HG03066 (cell line): ENCODE results near the gene SLC25A26.
"Not testable (repeated sequence)": the region's sequence is repeated elsewhere in the genome, so short reads cannot be mapped to it uniquely, and the experiment has no call there.

ENCODE experiments used
- ATAC-seq: cut with Tn5 transposase; IDR thresholded peaks from one replicate; pipeline ENCODE4 v1.9.1; 2021; ENCODE audit warnings: low read depth; ENCODE audit not compliant: unreplicated experiment

Gene SLC25A26

DNA sequence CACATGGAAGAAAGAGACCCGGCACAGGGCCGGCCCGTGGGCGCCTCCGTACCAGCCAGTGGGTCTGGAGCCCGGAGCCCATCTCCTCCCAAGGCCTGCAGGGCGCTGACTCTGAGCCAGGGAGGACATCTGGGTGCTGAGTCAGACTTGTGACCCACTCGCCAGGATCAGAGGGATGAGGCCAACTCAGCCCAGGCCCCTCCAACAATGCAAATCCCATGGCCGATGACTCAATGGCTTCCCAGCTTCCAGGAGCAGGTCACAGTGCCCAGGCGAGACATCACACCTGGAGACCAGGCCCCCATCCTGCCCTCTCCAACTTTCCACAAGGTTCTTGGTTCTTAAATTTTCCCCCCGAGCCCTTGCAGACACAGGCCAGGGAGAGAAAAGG is 184.9 kb downstream of the SLC25A26 start:
- ATAC-seq: no peak

DNA sequence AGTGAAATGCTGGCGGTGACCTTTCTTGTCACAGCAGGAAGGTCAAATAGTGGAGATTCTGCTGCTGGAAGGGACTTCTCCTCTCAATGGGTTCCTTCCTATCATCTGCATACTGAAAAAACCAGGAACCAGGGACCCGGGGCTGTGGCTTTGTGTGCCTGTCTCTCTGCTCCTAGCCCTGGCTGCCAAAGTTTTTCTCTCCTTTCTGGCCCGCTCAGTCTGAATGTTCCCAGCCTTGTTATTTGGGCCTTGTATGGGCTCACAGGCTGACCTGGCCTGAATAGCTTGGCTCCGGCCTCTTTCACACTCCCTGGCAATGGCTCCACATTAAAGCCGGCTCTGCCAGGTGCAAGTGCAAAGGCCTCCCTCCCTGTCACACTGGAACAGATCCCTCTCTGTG is 185.4 kb downstream of the SLC25A26 start:
- no peak for ATAC-seq

DNA sequence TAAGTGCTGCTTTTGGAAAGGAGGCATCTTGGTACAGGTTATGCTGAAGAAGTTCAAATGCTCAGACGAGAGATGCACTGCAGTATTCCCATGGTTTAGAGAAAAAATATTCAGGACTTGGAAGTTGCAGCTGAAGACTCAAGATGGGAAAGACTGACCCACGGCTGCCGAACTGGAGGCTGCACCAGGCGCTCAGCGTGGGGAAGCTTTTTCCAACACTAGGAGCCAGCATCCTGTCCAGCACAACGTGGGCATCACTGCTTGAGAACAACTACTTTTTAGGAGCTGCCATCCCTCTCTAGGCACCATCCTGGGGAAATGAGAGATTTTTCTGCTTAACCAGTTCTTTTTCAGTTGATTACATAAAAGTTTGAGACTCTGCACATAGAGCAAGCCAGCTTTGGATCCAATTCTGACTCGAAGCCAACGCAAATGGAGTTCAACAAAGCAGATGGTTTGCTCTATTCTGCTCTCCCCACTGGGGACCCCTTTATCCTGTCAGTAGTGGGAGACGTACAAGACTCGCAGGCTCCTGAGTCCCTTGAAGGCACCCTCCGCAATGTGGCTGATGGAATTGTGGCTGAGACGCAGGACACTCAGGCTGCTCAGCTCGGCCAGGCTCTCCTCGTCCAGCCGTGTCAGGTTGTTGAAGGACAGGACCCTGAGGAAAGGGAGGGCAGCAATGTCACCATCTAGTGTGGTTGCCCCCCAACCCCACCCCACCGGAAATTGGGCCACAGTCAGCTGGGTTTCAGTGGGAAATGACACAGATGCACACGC is 186.2 kb downstream of the SLC25A26 start:
- ATAC-seq: no peak

DNA sequence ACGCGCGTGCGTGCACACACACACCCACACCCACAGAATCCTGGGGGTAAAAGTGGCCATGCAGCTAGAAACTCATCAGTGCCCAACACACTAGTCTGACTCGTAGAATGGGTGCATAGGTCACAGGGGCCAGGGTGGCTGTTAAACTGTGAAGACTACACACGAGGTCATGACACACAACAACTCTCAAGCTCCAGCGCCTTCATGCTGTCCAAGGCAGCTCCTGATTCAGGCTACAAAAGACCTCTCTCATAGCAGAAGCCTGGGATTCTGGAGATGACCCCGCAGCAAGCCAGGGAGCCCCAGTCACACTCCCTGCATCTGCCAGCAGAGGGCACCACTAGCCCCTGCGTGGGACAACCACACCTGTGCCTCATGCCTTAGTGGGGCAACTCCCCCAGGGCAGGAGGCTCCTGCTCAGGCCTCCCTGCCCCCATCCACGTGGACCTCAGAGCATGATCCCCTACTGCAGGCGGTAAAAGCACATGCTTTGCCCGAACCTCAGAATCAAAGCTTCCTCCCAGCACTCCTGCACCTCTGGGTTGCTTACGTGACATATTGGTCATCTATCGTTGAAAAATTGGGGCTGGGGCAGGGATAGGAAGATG is 186.9 kb downstream of the SLC25A26 start:
- peak; percentile 76 for ATAC-seq

DNA sequence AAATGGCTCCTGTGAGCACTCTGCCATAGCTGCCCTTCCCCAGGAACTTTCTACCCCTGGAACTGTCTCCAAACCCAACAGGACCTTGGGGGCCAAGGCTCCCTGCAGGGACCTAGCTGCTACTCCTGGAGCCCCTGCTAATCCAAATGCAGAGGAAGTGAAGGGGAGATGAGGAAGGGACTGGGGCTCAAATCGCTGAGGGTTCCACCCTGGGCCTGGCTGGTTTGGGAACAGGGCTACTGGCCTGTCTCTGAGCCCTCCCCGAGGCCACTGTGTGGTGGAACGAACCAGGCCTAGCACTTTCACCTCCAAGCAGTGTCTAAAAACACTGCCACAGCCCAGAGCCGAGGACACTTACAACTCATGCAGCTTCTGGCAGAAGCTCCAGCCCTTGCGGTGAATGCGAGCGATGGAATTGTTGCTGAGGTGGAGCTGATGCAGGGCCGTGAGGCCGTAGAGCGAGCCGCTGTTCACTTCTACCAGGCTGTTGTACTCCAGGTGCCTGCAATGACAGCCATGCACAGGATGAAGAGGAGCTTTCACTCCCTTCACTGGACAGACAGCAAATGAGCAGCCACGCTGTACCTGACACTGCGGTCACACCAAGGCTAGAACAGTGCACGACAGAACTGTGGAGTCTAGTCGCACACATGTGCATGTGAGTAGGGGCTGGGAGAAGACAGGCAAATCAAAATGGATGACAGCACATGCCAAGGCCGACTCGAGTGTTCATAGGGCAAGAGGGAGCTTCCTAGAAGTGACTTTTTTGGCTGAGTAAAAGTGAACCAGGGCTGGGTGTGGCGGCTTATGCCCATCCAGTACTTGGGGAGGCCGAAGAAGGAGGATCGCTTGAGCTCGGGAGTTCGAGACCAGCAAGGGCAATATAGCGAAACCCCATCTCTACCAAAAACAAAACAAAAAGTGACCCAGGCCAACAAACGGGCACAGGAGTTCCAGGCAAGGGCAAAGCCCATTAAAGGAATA is 189.3 kb downstream of the SLC25A26 start:
- ATAC-seq: no peak

DNA sequence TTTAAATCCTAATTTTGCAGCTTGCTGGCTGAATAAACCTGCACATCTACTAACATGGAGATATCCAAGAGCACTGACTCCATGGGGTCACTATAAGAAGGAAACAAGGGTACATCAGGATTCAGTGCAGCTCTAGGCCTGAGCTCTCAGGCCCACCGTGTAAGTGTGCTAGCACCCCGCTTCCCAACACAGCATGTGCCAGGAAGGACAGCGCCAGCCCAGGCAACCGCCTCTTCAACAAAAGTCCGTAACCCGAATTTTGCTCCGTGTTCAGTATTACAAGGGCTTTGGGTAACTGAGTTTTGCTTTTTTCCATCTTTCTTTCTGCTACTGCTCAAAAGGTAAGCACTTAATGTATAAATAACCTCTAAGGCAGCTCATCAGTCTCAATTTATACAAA is 190.2 kb downstream of the SLC25A26 start:
- ATAC-seq: no peak

DNA sequence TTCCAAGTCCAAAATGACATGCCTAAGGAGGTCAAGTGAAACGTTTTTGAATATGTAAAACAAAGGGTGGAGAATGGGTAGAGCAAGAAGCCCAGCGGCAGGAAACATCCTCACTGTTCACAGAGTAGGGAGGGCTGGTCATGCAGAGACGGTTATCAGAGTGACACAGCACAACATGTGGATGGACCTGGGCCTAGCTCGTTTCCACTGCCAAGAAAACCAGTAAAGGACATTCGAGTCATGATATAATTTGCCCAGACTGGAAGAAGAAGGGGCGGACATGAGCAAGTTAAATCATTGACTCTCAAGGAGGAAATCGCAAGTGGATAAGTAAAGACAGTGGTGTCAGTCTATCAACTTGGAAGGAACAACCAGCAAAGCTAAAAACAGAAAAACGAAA is 190.7 kb downstream of the SLC25A26 start:
- ATAC-seq: no peak

DNA sequence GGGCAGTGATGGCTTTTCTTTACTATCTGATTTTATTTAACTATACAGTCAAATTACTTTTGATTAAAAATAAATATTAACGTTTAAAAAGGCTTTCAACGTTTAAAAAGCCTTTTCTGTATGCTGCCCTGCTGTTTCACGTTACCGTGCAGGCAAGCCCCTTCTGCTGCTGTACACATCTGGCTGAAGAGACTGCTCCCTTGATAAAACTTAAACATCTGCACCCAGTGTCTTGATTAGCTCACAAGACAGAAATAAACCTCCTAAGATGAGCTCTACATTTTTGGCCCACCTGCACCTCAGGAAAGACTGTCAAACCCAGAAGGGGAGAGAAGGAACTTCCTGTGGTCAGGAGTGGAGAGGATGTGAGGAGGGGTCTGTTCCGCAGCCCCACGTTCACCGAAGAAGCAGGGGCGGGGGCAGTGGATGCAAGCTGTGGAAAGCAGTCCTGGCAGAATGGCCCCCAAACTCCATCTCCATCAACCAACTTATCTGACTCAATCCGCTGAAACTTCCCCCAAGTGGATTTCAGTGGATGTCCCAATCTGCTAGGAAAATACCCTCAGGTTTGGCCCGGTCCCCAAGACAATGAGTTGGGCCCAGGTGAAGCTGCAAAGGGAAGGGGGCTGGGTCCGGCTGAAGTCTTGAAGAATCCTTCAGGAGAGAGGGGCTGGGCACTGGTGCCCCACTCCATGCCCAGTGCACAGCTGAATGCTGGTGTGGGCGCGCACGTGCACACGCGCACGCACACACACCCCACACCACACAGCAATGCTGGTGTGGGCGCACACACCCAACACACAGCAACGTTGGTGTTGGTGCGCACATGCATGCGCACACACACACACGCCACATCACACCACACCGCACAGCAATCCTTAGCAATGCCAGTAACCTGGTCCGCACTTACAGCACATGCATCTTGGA is 191.4 kb downstream of the SLC25A26 start:
- no peak for ATAC-seq

DNA sequence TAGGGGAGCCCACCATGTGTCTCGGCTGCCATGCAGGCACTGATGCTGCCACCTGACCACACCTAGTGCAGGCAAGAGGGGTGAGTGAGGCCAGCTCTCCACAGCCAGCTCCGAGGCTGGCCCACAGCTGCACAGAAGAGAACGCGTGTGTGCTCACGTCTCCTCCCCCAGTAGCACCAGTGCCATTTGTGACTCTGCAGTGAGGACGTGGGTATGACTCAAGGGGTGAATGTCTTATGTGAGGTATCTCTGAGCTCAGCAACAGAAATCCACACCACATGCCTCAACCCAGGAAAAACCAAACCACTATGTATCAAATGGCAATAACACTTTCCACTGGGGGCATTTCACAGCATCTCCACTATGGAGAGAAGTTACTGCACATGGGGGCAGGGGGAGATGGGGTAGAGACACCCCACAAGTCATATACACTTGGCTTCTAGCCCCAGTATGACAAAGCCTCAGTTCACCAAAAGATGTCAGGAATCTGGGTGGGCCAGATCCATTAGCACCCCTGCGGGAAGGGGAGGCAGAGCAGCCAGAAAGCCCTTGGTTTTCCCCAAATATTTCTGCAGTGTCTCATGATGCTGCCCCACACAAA is 192.4 kb downstream of the SLC25A26 start:
- no peak for ATAC-seq

DNA sequence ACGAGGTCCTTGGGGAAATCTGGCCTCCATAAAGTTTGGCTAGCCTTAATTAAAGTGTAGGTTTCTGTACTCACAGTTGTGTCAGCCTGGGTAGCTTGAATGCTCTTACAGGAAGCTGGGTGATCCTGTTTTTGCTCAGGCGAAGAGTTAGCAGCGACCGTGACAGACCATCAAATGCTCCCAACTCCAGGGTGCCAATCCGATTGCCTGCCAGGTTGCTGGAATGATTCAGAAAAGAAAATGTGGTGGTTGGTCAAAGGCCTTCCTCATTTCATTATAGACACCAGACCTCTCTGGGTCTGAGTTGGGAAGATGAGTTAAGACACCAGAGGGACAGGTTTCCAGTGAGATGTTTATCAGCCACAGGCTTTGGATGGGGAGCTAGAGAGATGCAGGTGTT is 194.0 kb downstream of the SLC25A26 start:
- no peak for ATAC-seq

DNA sequence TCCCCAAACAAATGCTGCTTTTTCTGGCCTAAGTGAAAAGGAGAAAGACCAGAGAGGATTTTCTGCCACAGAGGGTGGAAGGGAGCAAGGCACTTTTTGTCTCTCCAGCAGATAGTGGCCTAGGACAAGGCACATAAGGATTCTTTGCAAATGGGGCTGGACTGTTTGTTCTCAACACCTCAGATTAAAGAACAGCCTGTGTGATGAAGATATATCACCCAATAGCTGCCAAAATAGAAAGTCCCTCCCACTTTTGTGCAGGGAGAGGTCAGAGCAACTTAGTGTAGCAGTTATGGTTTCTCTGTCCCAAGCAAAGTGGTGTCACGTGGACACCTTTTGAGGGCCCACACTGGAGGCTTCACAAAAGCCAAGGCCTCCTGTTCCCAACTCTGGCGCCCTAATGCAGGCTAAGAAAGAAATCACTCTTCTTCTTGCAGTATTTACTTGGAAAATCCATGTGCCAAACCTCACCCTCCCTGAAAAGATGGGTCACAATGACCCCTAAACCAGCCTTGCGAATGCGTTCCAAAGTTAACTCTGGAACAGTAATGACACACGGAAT is 195.1 kb downstream of the SLC25A26 start:
- ATAC-seq: no peak

DNA sequence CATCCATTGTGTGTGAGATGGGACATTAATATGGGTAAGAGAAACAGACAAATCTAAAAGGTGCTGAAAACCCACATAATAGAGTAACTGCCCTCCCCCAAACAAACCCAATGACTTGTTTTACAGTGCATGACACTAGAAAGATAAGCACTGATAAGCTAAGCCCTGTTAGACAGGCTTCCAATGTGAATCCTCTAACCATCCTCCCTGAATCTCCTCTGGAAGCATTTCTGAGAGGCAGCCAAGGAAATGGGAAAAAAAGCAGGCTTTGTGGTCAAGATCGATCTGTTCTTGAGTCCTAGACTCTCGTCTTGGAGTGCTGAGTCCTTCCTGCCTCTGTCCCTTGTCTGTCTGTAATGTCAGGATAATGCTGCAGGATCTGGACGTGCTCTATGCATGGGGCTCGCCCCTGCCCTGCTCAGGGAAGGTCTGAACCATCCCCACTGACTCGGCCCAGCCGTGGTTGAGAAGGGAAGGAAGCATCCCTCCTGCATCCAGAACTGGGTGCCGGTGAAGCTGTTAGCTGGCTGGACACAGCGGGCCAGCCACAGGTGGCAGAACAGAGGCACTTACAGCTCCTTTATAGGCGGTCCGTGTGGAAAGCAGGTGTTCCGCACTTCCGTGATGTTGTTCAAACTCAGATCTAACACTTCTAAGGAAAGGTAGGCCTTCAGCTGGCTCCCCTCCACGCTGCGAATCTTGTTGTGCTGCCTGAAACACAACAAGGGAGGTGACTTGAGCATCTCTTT is 195.9 kb downstream of the SLC25A26 start:
- ATAC-seq: no peak

DNA sequence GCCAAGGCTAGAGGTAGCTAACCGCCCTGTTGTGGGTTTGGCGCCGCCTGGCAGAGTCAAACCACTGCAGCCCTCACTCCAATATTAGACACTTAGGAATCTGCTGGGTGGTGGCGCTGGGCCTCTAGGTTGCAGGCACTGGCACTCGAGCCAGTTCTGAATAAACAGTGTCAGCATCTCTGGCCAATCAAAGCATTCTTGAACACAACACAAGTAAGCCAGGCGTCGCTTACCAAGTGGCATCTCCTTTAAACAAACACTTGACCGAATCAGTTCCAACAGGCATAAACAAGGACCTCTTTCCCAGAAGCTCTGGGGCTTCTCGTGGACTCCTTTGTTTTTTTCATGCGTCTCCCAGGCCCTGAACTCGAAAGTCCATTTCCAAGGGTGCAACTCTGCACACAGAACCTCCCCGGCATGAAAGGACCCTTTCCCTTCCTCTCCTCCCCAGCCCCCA is 197.7 kb downstream of the SLC25A26 start:
- ATAC-seq: no peak

DNA sequence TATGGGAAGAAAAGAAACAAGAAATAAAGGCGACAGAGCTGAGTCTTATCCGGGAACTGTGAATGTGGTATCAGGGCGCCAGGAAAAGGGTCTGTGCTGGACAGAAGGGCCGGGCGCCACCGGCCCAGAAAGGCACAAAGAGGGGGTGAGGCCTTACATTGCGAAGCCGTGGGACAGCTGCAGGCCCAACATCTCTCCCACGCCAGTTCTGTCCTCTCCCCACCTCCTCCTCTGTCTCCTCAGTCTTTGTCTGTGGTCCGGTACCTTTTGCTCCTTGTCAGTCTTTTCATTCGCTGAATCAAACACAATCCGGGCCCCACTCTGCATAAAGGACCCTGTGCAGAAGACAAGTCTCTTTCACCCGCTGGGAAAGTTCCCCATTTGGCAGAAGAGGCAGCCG is 198.2 kb downstream of the SLC25A26 start:
- no peak for ATAC-seq

DNA sequence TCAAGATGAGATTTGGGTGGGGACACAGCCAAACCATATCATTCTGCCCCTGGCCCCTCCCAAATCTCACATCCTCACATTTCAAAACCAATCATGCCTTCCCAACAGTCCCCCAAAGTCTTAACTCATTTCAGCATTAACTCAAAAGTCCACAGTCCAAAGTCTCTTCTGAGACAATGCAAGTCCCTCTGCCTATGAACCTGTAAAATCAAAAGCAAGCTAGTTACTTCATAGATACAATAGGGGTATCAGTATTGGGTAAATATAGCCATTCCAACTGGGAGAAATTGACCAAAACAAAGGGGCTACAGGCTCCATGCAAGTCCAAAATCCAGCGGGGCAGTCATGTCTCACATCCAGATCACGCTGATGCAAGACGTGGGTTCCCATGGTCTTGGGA is 200.3 kb downstream of the SLC25A26 start:
- not testable (repeated sequence) for ATAC-seq

DNA sequence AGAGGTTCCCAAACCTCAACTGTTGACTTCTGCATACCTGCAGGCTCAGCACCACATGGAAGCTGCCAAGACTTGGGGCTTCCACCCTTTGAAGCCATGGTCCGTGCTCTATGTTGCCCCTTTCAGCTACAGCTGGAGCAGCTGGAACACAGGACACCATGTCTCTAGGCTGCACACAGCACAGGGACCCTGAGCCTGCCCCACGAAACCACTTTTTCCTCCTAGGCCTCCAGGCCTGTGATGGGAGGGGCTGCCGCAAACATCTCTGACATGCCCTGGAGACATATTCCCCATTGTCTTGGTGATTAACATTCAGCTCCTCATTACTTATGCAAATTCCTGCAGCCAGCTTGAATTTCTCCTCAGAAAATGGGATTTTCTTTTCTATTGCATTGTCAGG is 201.1 kb downstream of the SLC25A26 start:
- not testable (repeated sequence) for ATAC-seq

DNA sequence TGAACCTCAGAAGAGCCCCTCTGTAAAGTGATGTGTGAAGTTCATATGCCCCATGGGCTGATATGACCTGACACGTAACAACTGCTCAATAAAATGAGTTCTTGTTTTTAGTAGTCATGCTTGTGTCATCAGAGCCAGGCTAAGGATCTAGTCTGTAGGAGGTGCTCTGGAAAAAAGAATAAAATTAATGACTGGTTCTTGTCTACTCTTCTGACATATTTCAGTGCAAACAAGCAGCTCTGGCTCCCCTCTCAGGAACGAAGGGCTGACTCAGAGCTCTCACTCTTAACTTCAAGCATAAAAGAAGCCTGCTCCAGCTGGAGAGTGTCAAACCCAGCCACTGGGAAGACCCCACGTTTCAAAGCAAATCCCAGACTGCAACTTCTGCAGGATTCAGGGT is 203.0 kb downstream of the SLC25A26 start:
- ATAC-seq: no peak

DNA sequence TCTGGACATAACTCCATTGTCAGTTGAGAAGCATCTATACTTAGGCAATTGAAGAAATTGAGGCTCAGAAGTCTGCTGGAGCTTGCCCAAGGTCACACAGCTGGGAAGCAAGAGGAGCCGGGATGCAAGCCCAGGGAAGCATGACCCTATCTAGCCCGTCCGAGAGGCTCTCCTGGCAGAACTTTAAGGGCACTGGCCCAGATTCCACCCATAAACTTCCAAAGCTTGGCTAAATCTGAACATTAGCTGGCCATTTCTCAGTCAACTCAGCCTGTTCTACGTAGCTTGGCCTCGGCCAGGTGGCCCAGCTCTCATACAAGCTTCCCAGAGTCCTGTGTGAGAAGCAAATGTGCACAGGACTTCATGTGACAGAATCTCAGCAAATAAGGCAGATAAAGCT is 204.2 kb downstream of the SLC25A26 start:
- ATAC-seq: no peak
